Erythroblast (primary cell): ENCODE measurements around the gene OR10A7.

ENCODE experiments used
- GATA1 ChIP-seq: IDR thresholded peaks from 2 replicates; pipeline ENCODE4 v1.6.1; 2011; ENCODE audit warnings: low read depth, mild to moderate bottlenecking, control low read depth, low read length, moderate library complexity
- POLR2A ChIP-seq: IDR thresholded peaks from 2 replicates; pipeline ENCODE4 v1.6.1; 2011; ENCODE audit warnings: mild to moderate bottlenecking, low read length

DNA sequence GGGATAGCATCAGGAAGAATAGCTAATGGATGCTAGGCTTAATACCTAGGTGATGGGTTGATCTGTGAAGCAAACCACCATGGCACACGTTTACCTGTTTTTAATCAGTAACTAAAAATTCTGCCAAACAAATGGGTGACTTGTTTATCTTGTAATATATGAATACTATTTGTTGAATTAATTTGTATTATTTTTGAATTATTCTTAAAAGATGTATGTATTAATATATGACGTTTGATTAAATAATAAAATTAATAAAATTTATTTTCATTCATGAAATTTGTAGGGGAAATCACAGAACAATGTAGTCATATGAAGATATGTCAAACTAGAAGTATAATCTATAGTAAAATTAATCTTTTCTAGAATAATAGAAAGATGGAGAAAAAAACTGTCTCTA lies 32.3 kb upstream of the OR10A7 start:
- TF ChIP-seq POLR2A (no peak), GATA1 (no peak)
